ENCODE measurements around the gene KHDRBS2. TPM values are rescaled to one million over a fixed set of nuclear protein-coding genes. Genes with fewer than 3 reads are reported as not detected.

The KHDRBS2 gene
- total and polyA plus RNA-seq, 2 donors (not counting 1 experiment from before 2014, with no cell fraction given) = not detected

DNA sequence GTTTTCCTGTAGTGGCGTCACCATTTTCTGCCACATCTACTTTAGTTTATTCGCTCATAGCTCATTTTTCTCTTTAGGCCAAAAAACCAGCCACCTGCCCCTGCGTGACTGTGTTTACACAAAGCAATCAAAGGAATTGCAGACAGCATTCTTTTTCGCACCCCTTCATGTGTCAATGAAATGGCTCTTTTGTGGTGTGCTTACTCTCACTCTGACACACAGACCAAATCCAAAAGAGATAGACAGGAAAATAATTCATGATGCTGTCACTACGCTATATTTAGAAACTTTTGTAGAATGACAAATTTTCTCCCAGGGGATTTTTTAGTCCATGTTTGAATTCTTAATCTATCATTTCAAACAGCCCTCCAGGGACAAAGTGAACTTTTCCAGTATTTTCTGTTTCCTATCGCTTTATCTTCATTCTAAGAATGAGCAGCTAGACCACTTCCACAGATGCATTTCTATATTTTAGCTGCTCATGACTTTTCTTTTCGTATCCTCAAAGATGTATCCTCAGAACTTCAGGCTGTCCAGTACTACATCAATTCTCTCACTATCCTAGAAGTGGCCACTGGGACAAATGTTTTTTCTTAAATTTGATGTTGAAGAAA lies 37.9 kb upstream of the KHDRBS2 start:
- Histone ChIP-seq H3K27me3 (ENCODE audit: control insufficient read depth, insufficient read depth, low read length) (no peaks in the 10 kb centered on the region), H2AFZ (ENCODE audit: low read length) (no peak overlapping the region), H3K9me3 (ENCODE audit: control insufficient read depth, insufficient read depth, low read depth, low read length) (no peaks in the 10 kb centered on the region), H3K27ac (ENCODE audit: insufficient read depth, low read length) (no peak overlapping the region), H3K4me3 (replicated peaks in 1 of 4; ENCODE audit: control extremely low read depth in 1 of 4, insufficient read depth in 1 of 4, low read depth in 3 of 4, low read length in 4 of 4) (no peak overlapping the region), H3K36me3 (ENCODE audit: control insufficient read depth, insufficient read depth, low read length) (no peaks in the 10 kb centered on the region), H3K4me2 (ENCODE audit: extremely low read depth, insufficient read depth, low read length) (no peak overlapping the region), H3K79me2 (ENCODE audit: control insufficient read depth, insufficient read depth, low read length) (no peaks in the 10 kb centered on the region), H3K4me1 (ENCODE audit: control insufficient read depth, extremely low read depth, insufficient read depth, low read length) (no peaks in the 10 kb centered on the region), H3K9ac (ENCODE audit: insufficient read depth, low read length) (no peak overlapping the region), H4K20me1 (ENCODE audit: control insufficient read depth, extremely low read depth, insufficient read depth, low read length) (no peaks in the 10 kb centered on the region)
- DNase-seq (ENCODE audit: low read depth in 2 of 2) = no peak
- no peak for TF ChIP-seq EZH2 (IDR thresholded peaks at IDR 0.05; ENCODE audit: low read length, missing control alignments)
- TF ChIP-seq, protein P1, sequence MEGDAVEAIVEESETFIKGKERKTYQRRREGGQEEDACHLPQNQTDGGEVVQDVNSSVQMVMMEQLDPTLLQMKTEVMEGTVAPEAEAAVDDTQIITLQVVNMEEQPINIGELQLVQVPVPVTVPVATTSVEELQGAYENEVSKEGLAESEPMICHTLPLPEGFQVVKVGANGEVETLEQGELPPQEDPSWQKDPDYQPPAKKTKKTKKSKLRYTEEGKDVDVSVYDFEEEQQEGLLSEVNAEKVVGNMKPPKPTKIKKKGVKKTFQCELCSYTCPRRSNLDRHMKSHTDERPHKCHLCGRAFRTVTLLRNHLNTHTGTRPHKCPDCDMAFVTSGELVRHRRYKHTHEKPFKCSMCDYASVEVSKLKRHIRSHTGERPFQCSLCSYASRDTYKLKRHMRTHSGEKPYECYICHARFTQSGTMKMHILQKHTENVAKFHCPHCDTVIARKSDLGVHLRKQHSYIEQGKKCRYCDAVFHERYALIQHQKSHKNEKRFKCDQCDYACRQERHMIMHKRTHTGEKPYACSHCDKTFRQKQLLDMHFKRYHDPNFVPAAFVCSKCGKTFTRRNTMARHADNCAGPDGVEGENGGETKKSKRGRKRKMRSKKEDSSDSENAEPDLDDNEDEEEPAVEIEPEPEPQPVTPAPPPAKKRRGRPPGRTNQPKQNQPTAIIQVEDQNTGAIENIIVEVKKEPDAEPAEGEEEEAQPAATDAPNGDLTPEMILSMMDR (conservative IDR thresholded peaks at IDR 0.05 in 1 of 2, IDR thresholded peaks at IDR 0.05 in 1 of 2; ENCODE audit: low read depth in 1 of 2, low read length in 2 of 2) = no peak

GRCh38 chr6:62298745-62299392 lies 12.8 kb upstream of the KHDRBS2 start:
- H4K20me1 ChIP-seq (ENCODE audit: control insufficient read depth, extremely low read depth, insufficient read depth, low read length) = no peaks in the 10 kb centered on the region
- H3K27me3 ChIP-seq (ENCODE audit: control insufficient read depth, insufficient read depth, low read length) = no peaks in the 10 kb centered on the region
- no peak overlapping the region for H3K4me2 ChIP-seq (ENCODE audit: extremely low read depth, insufficient read depth, low read length)
- no peak overlapping the region for H3K27ac ChIP-seq (ENCODE audit: insufficient read depth, low read length)
- no peaks in the 10 kb centered on the region for H3K9me3 ChIP-seq (ENCODE audit: control insufficient read depth, insufficient read depth, low read depth, low read length)
- H3K79me2 ChIP-seq (ENCODE audit: control insufficient read depth, insufficient read depth, low read length) = no peaks in the 10 kb centered on the region
- no peak overlapping the region for H3K9ac ChIP-seq (ENCODE audit: insufficient read depth, low read length)
- no peaks in the 10 kb centered on the region for H3K4me1 ChIP-seq (ENCODE audit: control insufficient read depth, extremely low read depth, insufficient read depth, low read length)
- no peak for DNase-seq (ENCODE audit: low read depth in 2 of 2)
- no peak overlapping the region for H2AFZ ChIP-seq (ENCODE audit: low read length)
- no peak overlapping the region for H3K4me3 ChIP-seq (replicated peaks in 1 of 4; ENCODE audit: control extremely low read depth in 1 of 4, insufficient read depth in 1 of 4, low read depth in 3 of 4, low read length in 4 of 4)
- TF ChIP-seq EZH2 (IDR thresholded peaks at IDR 0.05; ENCODE audit: low read length, missing control alignments) = no peak
- TF ChIP-seq, protein P1 (conservative IDR thresholded peaks at IDR 0.05 in 1 of 2, IDR thresholded peaks at IDR 0.05 in 1 of 2; ENCODE audit: low read depth in 1 of 2, low read length in 2 of 2) = no peak
- H3K36me3 ChIP-seq (ENCODE audit: control insufficient read depth, insufficient read depth, low read length) = no peaks in the 10 kb centered on the region

DNA sequence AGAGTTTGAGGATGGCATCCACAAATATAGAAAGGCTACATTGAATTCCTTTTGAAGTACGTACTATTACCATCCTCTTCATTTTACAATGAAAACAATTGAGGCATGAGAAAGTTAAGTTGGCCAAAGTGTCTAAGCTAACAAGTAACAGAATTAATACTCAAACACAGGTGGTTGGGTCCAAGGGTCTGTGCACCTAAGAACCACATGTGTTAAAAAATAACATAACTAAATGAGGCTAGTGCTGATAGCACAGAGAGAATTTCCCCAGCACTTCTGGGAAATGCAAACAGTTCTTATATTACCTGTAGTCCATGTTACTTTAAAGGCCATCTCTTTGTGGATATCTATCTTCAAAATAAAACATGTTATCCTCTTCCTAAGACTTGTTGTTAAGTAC lies 10.5 kb upstream of the KHDRBS2 start:
- Histone ChIP-seq H3K27ac (ENCODE audit: insufficient read depth, low read length) (no peak overlapping the region), H3K4me3 (replicated peaks in 1 of 4; ENCODE audit: control extremely low read depth in 1 of 4, insufficient read depth in 1 of 4, low read depth in 3 of 4, low read length in 4 of 4) (no peak overlapping the region), H3K36me3 (ENCODE audit: control insufficient read depth, insufficient read depth, low read length) (no peaks in the 10 kb centered on the region), H3K9ac (ENCODE audit: insufficient read depth, low read length) (no peak overlapping the region), H2AFZ (ENCODE audit: low read length) (no peak overlapping the region), H3K4me2 (ENCODE audit: extremely low read depth, insufficient read depth, low read length) (no peak overlapping the region), H3K27me3 (ENCODE audit: control insufficient read depth, insufficient read depth, low read length) (no peaks in the 10 kb centered on the region), H3K79me2 (ENCODE audit: control insufficient read depth, insufficient read depth, low read length) (no peaks in the 10 kb centered on the region), H3K9me3 (ENCODE audit: control insufficient read depth, insufficient read depth, low read depth, low read length) (no peaks in the 10 kb centered on the region), H4K20me1 (ENCODE audit: control insufficient read depth, extremely low read depth, insufficient read depth, low read length) (no peaks in the 10 kb centered on the region), H3K4me1 (ENCODE audit: control insufficient read depth, extremely low read depth, insufficient read depth, low read length) (no peaks in the 10 kb centered on the region)
- DNase-seq (ENCODE audit: low read depth in 2 of 2) = no peak
- TF ChIP-seq, protein P1 (conservative IDR thresholded peaks at IDR 0.05 in 1 of 2, IDR thresholded peaks at IDR 0.05 in 1 of 2; ENCODE audit: low read depth in 1 of 2, low read length in 2 of 2) = no peak
- no peak for TF ChIP-seq EZH2 (IDR thresholded peaks at IDR 0.05; ENCODE audit: low read length, missing control alignments)

Measured in fibroblast of lung (primary cell).